Osteocyte (in vitro differentiated cells): ENCODE data around the gene SUPT3H. TPM values are rescaled to one million over a fixed set of nuclear protein-coding genes. Genes with fewer than 3 reads are reported as not detected.

Source experiments
- DNase-seq: peaks from one replicate; pipeline ENCODE4 v3.0.0; 2021; ENCODE audit warnings: mixed read lengths; ENCODE audit not compliant: unreplicated experiment; ENCODE audit errors: extremely low spot score
- H3K27ac Mint-ChIP-seq: one replicate; pipeline ENCODE4 v1.8.0; 2021; ENCODE audit warnings: mild to moderate bottlenecking, mixed read lengths; ENCODE audit not compliant: unreplicated experiment
- H3K27me3 Mint-ChIP-seq: one replicate; pipeline ENCODE4 v1.8.0; 2021; ENCODE audit warnings: mixed read lengths; ENCODE audit not compliant: unreplicated experiment
- H3K36me3 Mint-ChIP-seq: one replicate; pipeline ENCODE4 v1.8.0; 2021; ENCODE audit warnings: mixed read lengths; ENCODE audit not compliant: unreplicated experiment
- H3K4me1 Mint-ChIP-seq: one replicate; pipeline ENCODE4 v1.8.0; 2021; ENCODE audit warnings: mixed read lengths; ENCODE audit not compliant: unreplicated experiment
- H3K4me3 Mint-ChIP-seq: one replicate; pipeline ENCODE4 v1.8.0; 2021; ENCODE audit warnings: mild to moderate bottlenecking, moderate library complexity, mixed read lengths; ENCODE audit not compliant: unreplicated experiment
- H3K9me3 Mint-ChIP-seq: one replicate; pipeline ENCODE4 v1.8.0; 2021; ENCODE audit warnings: mixed read lengths; ENCODE audit not compliant: unreplicated experiment
- total RNA-seq: library from RNA; stranded (reverse); gene quantifications from 2 replicates; pipeline ENCODE4 v1.2.1, GENCODE V29; 2021
- TF ChIP-seq, protein P1 (sequence below): fragments of 200-600 bp; sonication (generic); IDR thresholded peaks from 2 replicates; pipeline ENCODE4 v1.5.0; 2021; ENCODE audit warnings: antibody characterized with exemption, mild to moderate bottlenecking, moderate library complexity

The SUPT3H gene
- total RNA-seq, 1 donor from 2014 or later: 13.2 TPM

DNA sequence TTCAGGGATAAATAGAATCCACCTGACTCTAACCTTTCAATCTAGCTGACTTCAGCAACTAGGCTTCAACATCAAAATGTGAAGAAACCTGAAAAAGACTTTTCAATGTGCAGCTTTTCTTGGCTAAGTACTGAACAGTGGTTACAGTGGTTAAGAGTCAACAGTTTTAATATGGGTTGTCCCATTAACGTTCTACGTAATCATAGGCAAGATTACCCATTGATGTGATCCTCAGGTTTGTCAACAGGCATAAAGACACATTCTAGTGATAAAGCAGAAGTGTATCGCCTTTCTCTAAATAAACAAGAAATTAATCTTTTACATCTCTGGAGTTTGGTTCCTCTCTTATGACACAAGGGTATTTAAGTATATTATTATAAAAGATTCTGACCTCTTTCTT lies 203.7 kb downstream of the SUPT3H start:
- no peak overlapping the region for H3K27ac Mint-ChIP-seq
- no peak for DNase-seq
- no peak overlapping the region for H3K4me3 Mint-ChIP-seq
- no peaks in the 10 kb centered on the region for H3K27me3 Mint-ChIP-seq
- H3K9me3 Mint-ChIP-seq: no peaks in the 10 kb centered on the region
- H3K4me1 Mint-ChIP-seq: peaks cover 12% of the 10 kb centered on the region
- TF ChIP-seq, protein P1, sequence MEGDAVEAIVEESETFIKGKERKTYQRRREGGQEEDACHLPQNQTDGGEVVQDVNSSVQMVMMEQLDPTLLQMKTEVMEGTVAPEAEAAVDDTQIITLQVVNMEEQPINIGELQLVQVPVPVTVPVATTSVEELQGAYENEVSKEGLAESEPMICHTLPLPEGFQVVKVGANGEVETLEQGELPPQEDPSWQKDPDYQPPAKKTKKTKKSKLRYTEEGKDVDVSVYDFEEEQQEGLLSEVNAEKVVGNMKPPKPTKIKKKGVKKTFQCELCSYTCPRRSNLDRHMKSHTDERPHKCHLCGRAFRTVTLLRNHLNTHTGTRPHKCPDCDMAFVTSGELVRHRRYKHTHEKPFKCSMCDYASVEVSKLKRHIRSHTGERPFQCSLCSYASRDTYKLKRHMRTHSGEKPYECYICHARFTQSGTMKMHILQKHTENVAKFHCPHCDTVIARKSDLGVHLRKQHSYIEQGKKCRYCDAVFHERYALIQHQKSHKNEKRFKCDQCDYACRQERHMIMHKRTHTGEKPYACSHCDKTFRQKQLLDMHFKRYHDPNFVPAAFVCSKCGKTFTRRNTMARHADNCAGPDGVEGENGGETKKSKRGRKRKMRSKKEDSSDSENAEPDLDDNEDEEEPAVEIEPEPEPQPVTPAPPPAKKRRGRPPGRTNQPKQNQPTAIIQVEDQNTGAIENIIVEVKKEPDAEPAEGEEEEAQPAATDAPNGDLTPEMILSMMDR: no peak
- H3K36me3 Mint-ChIP-seq: no peaks in the 10 kb centered on the region

DNA sequence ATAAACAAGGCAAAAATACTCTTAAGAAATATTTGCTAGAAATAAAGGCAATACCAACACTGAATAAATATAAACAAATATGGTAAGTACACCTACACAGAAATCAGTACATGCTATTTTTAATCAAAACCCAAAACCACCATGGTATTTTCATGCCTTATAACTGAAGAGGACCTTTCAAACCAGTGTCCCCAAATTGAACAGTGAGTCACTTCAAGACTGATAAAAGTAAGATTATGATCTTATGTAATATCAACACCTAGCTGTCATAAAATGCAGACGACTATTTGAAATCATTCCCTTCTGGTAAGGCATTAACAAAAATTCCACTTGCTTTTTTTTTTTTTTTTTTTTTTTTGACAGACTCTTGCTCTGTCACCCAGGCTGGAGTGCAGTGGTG lies 206.4 kb downstream of the SUPT3H start:
- TF ChIP-seq, protein P1: no peak
- no peaks in the 10 kb centered on the region for H3K36me3 Mint-ChIP-seq
- DNase-seq: no peak
- H3K4me1 Mint-ChIP-seq: peaks cover 12% of the 10 kb centered on the region
- no peak overlapping the region for H3K4me3 Mint-ChIP-seq
- H3K27me3 Mint-ChIP-seq: no peaks in the 10 kb centered on the region
- H3K9me3 Mint-ChIP-seq: no peaks in the 10 kb centered on the region
- no peak overlapping the region for H3K27ac Mint-ChIP-seq

DNA sequence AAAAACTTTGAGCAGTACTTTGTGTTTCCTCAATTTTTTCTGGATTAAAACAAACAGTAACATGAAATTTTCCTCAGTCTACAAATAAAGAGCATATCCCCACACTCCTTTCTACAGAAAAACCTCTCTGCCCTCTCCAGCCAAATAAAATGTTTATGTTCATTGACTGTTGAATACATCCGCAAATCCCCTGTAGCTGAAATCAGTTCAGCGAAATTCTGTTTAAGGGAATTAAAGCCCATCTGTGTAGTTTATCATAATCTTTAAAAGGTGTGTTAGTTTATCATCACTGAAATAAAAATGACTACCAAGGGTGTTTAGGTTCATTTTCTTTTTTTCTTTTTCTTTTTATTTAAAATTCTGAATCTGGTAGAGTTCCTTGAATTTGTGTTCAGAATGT lies 207.4 kb downstream of the SUPT3H start:
- no peaks in the 10 kb centered on the region for H3K36me3 Mint-ChIP-seq
- no peaks in the 10 kb centered on the region for H3K27me3 Mint-ChIP-seq
- no peak overlapping the region for H3K4me3 Mint-ChIP-seq
- no peak overlapping the region for H3K27ac Mint-ChIP-seq
- H3K4me1 Mint-ChIP-seq: peaks cover 12% of the 10 kb centered on the region
- DNase-seq: no peak
- H3K9me3 Mint-ChIP-seq: no peaks in the 10 kb centered on the region
- TF ChIP-seq, protein P1: no peak

DNA sequence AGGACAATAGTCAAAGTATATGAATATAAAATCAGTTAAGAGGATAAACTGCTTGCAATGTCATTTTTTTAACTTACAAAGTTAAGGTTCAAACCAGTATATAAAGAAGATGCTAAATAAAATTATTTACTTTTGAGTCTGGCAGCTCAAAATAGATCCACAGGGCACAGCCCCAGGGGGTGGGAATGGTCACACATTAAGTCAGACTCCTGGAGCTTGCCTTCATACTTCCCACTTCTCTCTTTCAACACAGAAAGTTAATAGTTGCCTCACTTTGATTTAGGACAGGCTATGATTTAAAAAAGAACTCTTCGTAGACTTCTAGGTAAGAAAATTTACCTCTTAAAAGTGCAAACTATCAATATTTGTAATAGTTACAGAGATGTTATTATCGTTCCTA lies 207.9 kb downstream of the SUPT3H start:
- Mint-ChIP-seq H3K27ac (no peak overlapping the region), H3K4me1 (peaks cover 12% of the 10 kb centered on the region), H3K27me3 (no peaks in the 10 kb centered on the region), H3K4me3 (no peak overlapping the region), H3K9me3 (no peaks in the 10 kb centered on the region), H3K36me3 (no peaks in the 10 kb centered on the region)
- DNase-seq: no peak
- TF ChIP-seq, protein P1: no peak

DNA sequence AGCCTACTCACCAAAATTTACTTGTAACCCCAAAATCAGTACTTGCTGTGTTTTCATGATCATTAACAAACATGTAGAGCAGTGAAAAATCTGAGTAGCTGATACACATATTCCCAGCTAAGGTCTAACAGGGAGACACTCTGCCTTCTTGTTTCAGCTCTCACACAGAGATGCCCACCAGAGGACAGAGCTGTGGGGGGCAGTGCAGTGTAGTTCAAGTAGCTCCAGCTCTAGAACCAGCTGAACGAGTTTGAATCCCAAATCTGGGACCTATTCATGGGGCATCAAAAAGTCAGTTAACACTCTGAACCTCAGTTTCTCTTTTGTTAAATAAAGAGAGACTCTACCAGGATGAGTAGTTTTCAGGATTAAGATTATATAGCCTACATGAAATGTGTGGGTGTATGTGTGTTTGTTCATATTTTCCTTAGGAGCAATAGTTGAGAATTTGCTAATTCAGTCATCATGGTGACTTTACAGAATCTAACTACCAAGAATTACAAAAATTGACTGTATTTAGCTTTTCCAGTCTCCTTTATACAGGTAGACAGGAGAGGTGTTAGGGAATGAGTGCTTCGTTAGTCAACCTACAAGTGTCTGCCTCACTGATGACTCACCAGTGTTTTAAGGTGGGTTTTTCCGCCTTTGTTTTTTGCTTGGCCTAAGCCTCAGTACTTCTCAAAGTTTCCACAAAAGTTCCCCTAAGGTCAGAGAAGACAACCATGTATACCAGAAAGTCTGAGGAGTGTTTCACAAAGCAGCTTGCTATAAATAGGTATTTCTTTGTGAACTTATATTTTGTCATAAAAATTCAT lies 213.6 kb downstream of the SUPT3H start:
- DNase-seq: no peak
- H3K4me1 Mint-ChIP-seq: no peaks in the 10 kb centered on the region
- no peak overlapping the region for H3K27ac Mint-ChIP-seq
- TF ChIP-seq, protein P1: no peak
- no peaks in the 10 kb centered on the region for H3K9me3 Mint-ChIP-seq
- no peaks in the 10 kb centered on the region for H3K27me3 Mint-ChIP-seq
- H3K36me3 Mint-ChIP-seq: no peaks in the 10 kb centered on the region
- H3K4me3 Mint-ChIP-seq: no peak overlapping the region
